Hepatocyte (in vitro differentiated cells): ENCODE data around the gene HDAC3.

Source experiments
- CTCF ChIP-seq: fragments of 200-600 bp; sonication (generic); IDR thresholded peaks from 2 replicates; pipeline ENCODE4 v1.5.1; 2016; ENCODE audit warnings: antibody characterized with exemption, mild to moderate bottlenecking; ENCODE audit not compliant: poor library complexity
- EZH2 ChIP-seq: fragments of 200-600 bp; sonication (generic); IDR thresholded peaks from 2 replicates; pipeline ENCODE4 v1.6.1; 2016; ENCODE audit warnings: antibody characterized with exemption, mild to moderate bottlenecking, borderline replicate concordance
- EZH2phosphoT487 ChIP-seq: fragments of 200-600 bp; sonication (generic); IDR thresholded peaks from one replicate; pipeline ENCODE4 v1.6.1; 2018; ENCODE audit warnings: antibody characterized with exemption, mild to moderate bottlenecking, low read depth, moderate library complexity; ENCODE audit not compliant: unreplicated experiment, severe bottlenecking

DNA sequence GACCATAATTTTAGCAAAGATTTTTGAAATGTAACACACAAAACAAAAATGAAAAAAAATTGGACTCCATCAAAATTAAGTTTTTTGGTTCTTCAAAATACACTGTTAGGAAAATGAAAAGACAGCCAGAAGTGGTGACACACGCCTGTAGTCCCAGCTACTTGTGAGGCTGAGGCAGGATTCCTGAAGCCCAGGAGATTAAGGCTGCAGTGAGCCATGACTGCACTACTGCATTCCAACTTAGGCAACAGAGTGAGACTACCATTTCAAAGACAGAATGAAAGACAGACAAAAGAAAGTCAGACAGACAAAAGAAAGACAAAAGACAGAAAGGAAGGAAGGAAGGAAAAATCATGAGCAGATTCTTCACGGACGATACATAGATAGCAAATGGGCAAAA is 25.4 kb downstream of the HDAC3 start:
- TF ChIP-seq EZH2phosphoT487: no peak
- no peak for TF ChIP-seq CTCF
- TF ChIP-seq EZH2: no peak
